Measurements from ENCODE around the gene ARHGAP32.
"Not testable (repeated sequence)": the region's sequence is repeated elsewhere in the genome, so short reads cannot be mapped to it uniquely, and the experiment has no call there.

ARHGAP32 gene

GRCh38 chr11:128931668-128932067 is 260.5 kb downstream of the ARHGAP32 start:
- no peak for DNase-seq (ENCODE audit: low spot score)

- DNase-seq (ENCODE audit: low spot score): no peak
Measured at GRCh38 chr11:128931066-128931465, 261.1 kb downstream of the ARHGAP32 start.

DNA sequence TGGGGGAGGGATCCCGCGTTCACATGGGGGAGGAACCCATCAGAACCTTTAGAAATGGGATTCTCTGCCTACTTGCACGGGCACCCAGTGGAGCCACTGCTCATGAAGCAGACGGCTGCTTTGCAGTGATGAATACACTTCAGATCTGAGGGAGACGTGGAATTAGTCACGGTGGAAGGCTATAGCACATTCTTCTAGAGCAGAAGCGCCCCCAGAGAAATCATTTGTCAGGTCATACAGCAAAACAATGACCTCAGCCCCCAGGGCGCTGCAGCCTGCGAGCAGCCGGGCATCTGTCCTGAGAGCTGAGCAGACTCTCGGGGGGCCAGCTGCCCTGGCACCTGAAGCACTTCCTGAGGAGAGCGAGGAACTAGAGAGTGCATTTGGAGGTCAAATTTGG is 262.1 kb downstream of the ARHGAP32 start:
- DNase-seq (ENCODE audit: low spot score): no peak

GRCh38 chr11:128929468-128929867 is 262.7 kb downstream of the ARHGAP32 start:
- DNase-seq (ENCODE audit: low spot score): no peak

- DNase-seq (ENCODE audit: low spot score): no peak
Measured at GRCh38 chr11:128928400-128928799, 263.7 kb downstream of the ARHGAP32 start.

- no peak for DNase-seq (ENCODE audit: low spot score)
Measured at GRCh38 chr11:128927683-128928336, 264.3 kb downstream of the ARHGAP32 start.

- DNase-seq (ENCODE audit: low spot score): no peak
Measured at GRCh38 chr11:128927108-128927461, 265.0 kb downstream of the ARHGAP32 start.

DNA sequence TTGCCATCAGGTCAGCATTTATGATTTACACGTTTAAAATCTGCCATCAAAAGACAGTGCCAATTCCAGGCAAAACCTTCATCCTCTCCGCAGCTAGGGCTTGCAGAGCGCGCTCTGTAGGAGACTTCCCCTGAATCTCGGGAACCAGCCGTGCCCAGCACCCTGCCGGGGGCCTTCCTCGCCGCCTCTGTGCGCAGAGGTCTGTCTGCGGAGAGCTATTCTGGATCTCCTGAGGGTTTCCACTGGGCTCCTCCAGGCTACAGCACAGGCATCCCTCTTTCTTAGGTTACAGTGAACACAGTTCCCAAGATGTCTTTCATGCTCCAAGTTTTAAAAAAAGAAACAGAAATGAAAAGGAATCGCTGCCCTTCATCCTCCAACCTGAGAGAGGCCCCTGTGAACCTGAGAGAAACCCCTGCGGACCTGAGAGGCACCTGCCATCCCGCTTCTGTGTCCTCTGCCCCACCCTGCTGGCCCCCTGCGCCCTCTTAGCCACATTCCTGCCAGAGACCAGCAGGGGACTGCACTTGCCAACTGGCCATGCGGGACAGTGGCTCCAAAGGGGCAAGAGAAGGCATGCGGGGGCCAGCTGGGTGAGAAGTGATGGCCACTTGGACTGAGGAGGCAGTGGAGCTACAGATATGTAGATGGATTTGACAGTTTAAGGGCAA is 265.6 kb downstream of the ARHGAP32 start:
- DNase-seq (ENCODE audit: low spot score): no peak

- no peak for DNase-seq (ENCODE audit: low spot score)
Measured at GRCh38 chr11:128926000-128926399, 266.1 kb downstream of the ARHGAP32 start.

GRCh38 chr11:128925250-128925600 is 266.9 kb downstream of the ARHGAP32 start:
- DNase-seq (ENCODE audit: low spot score): no peak

DNA sequence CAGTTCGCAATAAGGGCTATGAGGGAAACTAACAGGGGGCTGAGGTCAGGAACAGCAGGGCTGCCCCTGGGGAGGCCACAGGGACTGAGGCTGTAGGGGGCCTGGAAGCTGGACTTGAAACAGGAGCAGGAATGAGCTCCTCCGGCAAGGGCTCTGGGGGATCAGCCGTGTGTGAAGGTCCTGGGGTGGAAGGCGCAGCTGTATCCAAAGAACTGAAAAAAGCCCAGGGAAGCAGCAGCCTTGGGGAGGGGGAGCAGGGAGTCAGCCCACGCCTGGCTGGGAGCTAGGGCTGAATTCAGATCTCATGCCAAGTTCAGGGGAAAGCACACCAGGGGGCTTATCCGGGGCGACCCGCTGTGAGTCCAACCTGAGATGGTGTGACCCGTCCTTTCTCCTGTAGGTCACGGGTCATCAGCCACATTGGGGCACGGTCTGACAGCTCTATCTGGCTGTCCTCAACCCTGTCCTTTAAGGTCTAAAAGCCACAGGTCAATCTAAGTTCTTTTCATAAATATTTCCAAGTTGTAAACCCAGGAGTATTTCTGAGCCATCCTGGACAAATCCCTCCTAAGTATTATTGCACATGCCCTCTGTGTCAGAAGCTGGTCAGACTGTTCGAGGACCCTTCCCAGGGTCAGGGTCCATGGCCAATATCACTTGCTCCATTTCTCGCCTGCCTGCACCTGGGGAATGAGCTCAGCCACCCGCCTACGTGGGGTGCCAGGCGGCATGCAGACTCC is 267.4 kb downstream of the ARHGAP32 start:
- DNase-seq (ENCODE audit: low spot score): no peak

DNA sequence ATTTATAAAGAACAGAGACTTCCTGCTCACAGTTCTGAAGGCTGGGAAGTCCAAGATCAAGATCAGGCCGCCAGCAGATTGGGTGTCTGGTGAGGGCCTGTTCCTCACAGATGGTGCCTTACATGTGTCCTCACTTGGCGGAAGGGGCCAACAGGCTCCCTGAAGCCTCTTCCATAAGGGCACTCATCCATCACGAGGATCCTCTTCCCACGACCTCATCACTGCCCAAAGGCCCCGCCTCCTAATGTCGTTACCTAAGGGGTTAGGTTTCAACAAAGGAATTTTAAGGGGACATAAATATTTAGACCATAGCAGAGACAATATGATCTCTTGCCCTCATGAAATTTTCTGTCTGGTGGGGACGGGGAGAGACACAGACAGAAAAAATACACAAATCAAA is 268.0 kb downstream of the ARHGAP32 start:
- no peak for DNase-seq (ENCODE audit: low spot score)

DNA sequence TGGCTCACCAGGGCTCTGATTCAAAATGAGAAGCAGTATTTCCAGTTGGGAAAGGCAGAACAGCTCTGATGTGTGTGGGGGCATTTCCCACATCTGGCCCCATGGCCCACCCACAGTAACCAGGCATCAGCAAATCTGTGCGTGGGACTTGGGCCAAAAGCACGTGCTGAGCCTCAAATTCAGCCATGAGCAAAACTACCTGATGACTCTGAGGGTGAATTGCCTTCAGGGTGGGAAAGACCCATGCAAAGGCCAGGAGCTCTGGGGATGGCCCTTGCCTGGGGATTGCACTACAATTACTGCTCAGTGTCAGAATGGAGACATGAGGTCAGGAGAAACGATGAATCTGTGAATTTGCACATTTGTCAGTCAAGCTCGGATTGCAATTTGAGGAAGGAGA is 270.3 kb downstream of the ARHGAP32 start:
- DNase-seq (ENCODE audit: low spot score): no peak

GRCh38 chr11:128920666-128921065 is 271.5 kb downstream of the ARHGAP32 start:
- DNase-seq (ENCODE audit: low spot score): no peak

- DNase-seq (ENCODE audit: low spot score): not testable (repeated sequence)
Measured at GRCh38 chr11:128919635-128920034, 272.5 kb downstream of the ARHGAP32 start.

- no peak for DNase-seq (ENCODE audit: low spot score)
Measured at GRCh38 chr11:128919216-128919615, 272.9 kb downstream of the ARHGAP32 start.

- no peak for DNase-seq (ENCODE audit: low spot score)
Measured at GRCh38 chr11:128917144-128917724, 274.9 kb downstream of the ARHGAP32 start.

DNA sequence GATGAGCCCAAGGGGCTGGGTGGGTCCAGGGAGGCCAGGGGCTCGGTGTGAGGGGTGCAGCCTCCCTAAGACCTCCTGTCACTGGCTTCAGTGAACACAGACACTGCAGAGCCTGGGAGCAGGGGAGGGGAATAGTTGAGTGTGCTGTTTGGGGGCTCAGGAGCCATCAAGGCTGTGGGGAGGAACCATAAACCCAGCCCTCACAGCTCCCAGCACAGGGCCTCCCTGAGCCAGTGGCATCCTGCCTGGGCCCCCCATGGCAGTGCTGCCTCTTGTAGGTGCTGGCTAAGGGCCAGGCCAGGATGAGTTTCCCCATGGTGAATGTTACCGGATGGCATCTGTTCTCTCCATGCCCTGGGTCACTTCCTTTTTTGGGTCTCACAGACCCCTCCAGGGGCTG is 275.4 kb downstream of the ARHGAP32 start:
- DNase-seq (ENCODE audit: low spot score): no peak

DNA sequence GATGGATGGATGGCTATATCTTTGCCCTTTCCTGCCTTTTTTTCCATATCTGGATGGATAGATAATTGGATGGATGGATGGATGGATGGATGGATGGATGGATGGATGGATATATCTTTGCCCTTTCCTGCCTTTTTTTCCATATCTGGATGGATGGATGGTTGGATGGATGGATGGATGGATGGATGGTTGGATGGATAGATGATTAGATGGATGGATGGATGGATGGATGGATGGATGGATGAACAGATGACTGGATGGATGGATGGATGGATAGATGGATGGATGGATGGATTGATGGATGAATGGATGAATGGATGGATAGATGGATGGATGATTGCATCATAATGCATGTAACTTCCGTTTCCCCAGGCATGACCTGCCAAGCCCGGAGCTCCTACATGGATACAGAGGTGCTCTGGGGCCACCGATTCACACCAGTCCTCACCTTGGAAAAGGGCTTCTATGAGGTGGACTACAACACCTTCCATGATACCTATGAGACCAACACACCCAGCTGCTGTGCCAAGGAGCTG is 276.0 kb downstream of the ARHGAP32 start:
- DNase-seq (ENCODE audit: low spot score): no peak

GRCh38 chr11:128915149-128915521 is 277.0 kb downstream of the ARHGAP32 start:
- DNase-seq (ENCODE audit: low spot score): no peak

Measured in globus pallidus (tissue), 1 donor.